HG02759 (cell line): Measurements from ENCODE around the gene SLC12A3.

Experiments used
- ATAC-seq: cut with Tn5 transposase; IDR thresholded peaks from one replicate; pipeline ENCODE4 v1.9.1; 2021; ENCODE audit warnings: mild to moderate bottlenecking, moderate library complexity; ENCODE audit not compliant: unreplicated experiment

The SLC12A3 gene

DNA sequence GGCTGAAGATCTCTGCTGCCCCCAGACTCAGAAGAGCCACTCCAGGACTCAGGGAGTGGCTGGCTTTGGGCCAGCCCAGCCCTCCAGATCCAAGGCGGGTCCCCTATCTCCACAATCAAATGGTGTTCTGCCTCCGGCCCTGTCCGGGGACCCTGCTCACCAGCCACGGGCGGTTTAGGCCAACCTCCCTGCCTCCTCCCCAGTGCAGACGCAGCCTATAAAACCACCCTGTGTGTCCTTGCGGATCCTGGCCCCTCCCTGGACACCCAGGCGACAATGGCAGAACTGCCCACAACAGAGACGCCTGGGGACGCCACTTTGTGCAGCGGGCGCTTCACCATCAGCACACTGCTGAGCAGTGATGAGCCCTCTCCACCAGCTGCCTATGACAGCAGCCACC lies at the start of gene SLC12A3:
Gene SLC12A3, plus strand, starts transcription at position 248 of the 400 bp plus-strand sequence. Its CDS starts 29 bp downstream, at position 277.
- ATAC-seq = no peak

GRCh38 chr16:56815721-56816120 lies 49.3 kb upstream of the SLC12A3 start:
- ATAC-seq = no peak

DNA sequence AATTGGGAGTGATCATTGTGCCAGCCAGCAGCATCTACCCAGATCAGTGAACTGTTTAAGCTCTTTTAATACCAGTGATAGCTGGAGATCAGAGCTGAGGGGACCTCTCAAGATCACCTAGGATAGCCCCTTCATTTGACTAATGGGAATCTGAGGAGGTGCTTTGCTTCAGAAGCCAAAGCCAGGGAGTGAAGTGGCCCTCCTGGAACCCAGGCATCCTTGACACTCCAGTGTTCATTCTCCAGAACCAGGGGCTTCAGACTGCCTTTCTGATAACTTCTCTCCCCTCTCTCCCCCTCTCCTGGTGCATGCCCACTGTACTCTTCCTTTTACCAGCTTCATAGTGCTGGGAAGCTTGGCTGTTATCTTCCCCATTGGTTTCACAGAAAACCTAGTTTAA lies 48.0 kb upstream of the SLC12A3 start:
- no peak for ATAC-seq

- no peak for ATAC-seq
Observed at GRCh38 chr16:56817938-56818337, 47.1 kb upstream of the SLC12A3 start.

DNA sequence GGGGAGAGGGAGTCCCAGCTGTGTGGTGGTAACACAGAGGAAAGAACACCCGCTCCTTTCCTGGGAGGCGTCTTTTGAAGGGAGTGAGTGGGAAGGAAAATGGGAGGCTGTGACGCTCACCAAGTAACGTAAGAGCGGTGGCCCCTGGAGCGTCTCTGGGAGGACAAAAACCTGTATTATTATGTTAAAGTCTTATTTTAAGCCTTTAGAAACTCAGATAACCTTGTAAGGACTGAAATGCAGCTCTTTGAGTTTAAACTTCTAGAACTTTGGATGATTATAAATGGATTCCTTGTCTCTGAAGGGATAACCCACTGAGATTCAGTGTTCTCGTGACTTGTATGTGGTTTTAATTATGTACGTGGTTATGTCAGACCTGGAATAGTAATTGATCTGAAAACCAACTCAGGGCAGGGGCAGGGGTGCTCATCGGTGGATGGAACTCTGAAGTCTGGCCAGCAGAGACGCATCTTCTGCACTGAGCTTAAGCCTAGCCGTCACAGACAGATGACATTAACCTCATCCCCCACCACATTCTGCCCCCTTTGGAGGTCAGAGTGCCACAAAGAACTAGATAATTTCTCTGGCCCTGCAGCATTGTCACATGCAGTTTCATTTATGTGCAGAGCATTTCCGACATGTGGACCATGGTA lies 41.8 kb upstream of the SLC12A3 start:
- ATAC-seq = no peak

DNA sequence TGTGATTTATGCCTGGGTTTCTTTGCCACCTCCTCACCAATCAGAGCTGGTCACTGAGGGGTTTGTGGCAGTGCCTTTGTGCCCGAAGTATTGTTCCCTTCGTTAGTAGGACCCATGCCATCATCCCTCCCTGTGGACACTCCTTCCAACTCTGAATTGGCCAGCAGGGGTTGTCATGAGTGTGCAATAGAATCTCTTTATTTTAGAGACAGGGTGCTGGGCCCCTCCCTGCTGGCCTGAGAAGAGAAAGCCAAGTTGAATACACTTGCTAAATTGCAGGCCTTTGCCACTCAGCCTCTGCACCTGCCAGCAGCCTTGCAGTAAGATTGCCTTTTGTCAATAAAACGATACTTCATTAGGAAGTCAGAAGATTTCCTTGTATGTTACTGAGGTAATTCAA lies 40.7 kb upstream of the SLC12A3 start:
- no peak for ATAC-seq

DNA sequence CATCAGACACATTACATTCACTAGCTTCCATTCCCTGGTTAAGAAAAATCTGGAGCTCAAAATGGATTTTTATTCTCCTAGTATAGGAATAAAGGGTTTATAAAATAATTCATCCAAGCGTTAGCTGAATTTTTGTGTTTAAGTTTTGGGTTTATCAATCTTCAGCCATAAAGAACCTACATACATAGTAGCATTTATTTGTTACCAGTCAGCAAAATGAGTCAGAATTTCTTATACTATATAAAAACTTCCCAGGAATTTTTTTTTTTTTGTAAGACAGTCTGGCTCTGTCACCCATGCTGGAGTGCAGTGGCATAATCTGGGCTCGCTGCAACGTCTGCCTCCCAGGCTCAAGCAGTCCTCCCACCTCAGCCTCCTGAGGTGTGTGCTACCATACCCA lies 40.2 kb upstream of the SLC12A3 start:
- ATAC-seq = no peak

DNA sequence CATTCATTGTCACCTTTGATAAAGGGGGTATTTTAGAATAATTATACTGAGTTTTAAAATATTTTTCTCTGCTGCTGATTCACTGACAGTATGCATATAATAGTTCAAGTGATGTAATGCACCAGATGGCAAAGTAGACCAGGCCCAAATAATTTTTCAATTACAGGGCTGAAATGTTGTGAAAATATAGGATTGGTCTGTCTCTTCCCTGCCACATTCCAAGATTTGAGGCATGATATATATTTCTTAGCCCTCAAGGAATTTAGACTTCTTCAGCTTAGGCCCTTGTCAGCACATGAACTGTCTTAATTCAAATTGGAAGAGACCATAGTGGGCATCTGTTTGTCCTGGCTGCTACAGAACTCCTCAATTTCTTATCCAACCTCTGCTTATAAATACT lies 39.2 kb upstream of the SLC12A3 start:
- no peak for ATAC-seq

- no peak for ATAC-seq
Observed at GRCh38 chr16:56828647-56829046, 36.4 kb upstream of the SLC12A3 start.

DNA sequence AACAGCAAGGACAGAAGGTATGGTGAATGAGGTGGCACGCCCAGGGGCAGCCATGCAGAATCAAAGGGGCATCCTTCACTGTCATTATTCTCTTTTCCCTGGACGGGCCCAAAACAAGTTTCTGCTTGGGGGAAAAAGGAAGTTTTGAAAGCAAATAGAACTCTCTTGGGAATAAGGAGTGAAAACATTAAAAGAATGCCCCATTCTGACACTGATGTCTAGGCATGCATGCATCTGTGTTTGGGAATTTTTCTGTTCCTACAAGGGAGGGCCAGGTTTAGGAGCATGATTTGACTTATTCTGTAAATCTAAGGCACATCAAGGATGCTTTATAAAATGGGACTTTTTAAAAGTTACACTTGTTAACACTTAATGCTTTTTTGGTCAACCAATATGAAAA lies 34.3 kb upstream of the SLC12A3 start:
- ATAC-seq = no peak

GRCh38 chr16:56832768-56833167 lies 32.2 kb upstream of the SLC12A3 start:
- ATAC-seq = no peak

DNA sequence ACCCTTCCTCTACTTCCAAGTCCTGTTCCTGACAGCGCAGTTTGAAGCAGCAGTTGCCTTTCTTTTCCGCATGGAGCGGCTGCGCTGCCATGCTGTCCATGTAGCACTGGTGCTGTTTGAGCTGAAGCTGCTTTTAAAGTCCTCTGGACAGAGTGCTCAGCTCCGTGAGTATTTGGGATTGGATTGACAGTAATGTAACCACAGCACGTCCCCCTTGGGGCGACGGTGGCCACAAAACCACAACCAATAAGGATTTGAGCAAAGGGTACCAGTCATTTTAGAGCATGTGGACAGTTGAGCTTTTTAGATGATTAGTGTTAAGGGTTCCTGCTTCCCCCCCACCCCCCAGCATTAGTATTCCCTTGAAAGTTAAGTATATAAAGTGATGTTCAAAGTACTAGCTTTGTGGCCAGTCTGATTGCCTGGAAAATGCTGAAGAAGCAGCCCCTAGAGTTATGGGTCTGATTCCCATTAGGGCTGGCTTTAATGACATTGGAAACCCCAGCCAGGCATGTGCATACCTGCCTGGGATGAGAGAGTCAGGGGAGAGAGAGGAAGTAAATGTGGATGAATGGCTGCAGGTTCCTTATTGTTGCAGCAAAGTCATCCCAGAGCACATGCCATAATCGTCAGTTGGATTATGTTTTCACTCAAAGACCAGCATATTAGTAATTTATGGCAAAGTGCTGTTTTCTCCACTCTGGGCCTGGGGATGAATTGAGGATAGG lies 31.6 kb upstream of the SLC12A3 start:
- ATAC-seq = no peak

- ATAC-seq = no peak
Observed at GRCh38 chr16:56835320-56835719, 29.7 kb upstream of the SLC12A3 start.

DNA sequence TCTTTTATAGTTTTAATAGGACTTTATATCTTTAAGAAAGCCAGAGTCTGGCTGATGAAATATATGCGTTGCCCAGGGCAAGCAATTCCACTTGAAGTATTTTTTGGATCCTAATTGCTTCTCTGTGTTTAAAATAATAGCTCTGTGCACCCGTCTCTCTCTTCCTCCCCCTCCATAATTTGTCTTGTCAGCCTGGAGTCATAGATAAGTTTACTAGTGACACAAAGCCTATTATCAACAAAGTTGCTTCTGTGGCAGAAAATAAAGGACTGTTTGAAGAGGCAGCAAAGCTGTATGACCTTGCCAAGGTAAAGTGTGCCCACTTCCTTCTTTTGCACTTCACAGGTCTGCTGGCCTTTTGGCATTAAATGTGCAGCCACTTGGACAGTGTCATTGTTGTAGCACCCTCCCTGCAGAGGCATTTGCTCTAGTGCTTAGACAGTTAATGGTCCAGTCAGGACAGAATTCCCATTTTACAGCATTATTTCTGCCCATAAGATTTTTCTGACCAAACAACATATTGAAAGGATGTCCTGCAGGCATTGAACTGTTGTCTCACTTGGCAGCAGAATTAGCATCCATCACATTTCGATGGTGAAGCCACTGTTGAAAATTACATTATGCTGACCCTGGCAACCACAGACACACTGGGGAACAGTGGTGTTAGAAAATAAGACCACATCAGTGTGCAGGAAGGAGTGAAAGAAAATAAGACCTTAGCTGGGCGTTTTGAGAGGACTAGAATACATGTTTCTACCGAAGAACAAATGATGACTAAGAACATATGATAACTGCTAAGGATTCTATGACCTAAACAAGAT lies 28.4 kb upstream of the SLC12A3 start:
- ATAC-seq = no peak

DNA sequence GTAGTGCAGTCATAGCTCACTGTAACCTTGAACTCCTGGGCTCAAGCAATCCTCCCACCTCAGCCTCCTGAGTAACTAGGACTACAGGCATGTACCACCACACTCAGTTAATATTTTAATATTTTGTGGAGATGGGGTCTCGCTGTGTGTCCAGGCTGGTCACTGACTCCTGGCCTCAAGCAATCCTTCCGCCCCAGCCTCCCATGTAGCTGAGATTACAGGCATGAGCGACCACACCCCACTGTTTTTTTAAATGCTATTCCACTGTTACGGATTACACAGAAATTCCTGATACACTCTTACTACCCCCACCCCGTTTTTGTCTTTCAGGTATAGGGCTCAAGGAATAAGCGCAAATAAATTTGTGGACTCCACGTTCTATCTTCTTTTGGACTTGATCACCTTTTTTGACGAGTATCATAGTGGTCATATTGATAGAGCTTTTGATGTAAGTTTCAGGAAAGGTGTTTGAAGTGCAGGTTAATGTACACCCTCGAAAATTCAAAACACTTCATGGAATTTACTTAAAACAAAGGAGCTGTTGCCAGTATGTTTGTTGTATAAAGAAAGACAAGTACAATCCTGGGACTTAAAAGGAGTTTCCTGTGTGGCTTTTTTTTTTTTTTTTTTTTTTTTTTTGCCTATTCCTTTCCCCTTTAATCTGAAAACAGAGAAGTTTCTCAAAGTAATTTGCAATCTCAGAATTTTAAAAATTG lies 26.2 kb upstream of the SLC12A3 start:
- ATAC-seq = no peak

DNA sequence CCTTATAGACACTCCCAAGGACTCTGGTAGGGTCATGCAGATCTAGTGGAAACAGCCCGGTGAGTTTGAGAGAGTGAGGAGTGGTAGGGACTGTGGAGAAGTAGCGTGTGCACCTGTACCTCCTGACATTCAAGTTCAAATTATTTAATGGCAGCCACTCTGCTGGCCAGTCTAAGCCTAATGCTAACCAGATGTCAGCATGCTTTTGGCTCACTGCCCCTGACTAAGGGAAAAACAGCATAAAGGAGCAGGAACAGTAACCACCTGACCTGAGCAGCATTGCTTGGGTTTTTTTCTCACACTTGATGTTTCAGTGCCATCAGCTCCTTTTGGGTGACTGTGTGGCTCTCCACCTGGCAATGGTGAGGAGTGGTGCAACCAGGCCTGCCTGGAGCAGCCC lies 23.8 kb upstream of the SLC12A3 start:
- ATAC-seq = no peak

DNA sequence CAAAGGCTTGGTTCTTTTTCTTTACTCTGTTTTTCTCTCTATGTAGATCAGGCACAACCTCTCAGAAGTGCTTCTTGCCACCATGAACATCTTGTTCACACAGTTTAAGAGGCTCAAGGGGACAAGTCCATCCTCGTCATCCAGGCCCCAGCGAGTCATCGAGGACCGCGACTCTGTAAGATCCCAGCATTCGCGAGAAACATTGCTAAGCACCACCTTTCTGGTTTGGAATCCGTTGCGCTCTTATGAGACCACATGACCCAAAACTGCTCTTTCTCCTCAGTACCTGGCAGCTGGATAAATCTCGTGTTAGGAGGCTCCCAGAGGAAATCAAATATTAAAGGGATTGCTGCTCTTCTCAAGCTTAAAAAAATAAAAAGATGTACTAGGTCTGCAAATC lies 23.3 kb upstream of the SLC12A3 start:
- no peak for ATAC-seq

GRCh38 chr16:56842133-56842532 lies 22.9 kb upstream of the SLC12A3 start:
- ATAC-seq = no peak

DNA sequence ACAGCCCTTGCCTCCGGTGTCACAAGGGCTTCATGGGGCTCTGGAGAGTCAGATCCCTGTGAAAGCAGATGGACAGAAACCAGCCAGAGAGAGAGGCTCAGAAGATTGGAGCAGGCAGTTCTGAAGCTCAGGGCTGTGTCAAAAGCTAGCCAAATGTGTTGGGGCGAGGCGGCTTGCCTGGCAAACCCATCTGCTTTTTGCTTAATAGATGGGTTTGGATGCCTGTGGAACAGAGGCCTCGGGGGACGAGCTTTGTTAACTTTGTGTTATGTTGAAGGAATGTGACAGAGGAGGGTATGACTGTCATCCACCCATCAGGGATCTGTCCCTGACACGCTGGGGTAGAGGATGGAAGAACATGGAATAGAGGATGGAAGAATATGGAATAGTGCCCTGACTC lies 21.0 kb upstream of the SLC12A3 start:
- no peak for ATAC-seq

GRCh38 chr16:56847173-56847910 lies 17.7 kb upstream of the SLC12A3 start:
- ATAC-seq = no peak
